Measurements from ENCODE around the gene CST7.
"Not testable (repeated sequence)": the region's sequence is repeated elsewhere in the genome, so short reads cannot be mapped to it uniquely, and the experiment has no call there.

Gene CST7

DNA sequence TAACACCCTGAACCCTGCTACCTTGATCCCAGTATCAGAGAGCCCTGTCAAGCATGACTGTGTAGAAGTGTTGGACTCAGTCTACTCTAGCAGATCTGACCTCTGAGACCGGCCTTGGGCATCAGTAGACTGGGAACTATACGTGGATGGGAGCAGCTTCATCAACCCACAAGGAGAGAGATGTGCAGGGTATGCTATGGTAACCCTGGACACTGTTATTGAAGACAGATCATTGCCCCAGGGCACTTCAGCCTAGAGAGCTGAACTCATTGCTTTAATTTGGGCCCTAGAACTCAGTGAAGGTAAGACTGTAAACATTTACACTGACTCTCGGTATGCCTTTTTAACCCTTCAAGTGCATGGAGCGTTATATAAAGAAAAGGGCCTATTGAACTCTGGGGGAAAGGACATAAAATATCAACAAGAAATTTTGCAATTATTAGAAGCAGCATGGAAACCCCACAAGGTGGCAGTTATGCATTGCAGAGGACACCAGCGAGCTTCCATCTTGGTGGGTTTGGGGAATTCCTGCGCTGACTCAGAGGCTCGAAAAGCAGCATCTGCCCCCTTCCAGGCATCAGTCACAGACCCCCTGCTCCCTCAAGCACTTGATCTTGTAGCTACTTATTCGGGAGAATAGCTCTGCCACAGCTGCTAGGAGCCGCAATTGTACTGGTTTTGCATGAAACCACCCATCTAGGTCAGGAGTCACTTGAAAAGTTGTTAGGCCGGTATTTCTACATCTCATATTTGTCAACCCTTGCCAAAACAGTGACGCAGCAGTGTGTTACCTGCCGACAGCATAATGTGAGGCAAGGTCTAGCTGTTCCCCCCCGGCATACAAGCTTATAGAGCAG is 19.0 kb upstream of the CST7 start:
- DNase-seq (ENCODE audit: low spot score), result not testable (repeated sequence)

DNA sequence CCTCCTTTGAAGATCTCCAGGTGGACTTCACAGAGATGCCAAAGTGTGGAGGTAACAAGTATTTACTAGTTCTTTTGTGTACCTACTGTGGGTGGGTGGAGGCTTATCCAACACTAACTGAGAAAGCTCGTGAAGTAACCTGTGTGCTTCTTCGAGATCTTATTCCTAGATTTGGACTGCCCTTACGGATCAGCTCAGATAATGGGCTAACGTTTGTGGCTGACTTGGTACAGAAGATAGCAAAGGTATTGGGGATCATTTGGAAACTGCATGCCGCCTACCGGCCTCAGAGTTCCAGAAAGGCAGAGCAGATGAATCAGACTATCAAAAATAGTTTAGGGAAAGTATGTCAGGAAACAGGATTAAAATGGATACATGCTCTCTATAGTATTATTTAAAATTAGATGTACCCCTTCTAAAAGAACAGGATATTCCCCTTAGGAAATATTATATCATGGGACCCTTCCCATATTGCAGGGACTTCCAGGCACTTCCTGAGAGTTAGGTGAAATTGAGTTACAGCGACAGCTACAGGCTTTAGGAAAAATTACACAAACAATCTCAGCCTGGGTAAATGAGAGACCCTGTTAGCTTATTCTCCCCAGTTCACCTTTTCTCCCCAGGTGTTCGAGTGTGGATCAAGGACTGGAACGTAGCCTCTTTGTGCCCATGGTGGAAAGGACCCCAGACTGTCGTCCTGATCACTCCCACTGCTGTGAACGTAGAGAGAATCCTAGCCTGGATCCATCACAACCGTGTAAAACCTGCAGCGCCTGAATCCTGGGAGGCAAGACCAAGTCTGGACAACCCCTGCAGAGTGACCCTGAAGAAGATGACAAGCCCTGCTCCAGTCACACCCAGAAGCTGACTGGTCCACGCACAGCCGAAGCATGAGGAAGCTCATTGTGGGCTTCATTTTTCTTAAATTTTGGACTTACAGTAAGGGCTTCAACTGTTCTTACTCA is 18.1 kb upstream of the CST7 start:
- DNase-seq (ENCODE audit: low spot score), result not testable (repeated sequence)

DNA sequence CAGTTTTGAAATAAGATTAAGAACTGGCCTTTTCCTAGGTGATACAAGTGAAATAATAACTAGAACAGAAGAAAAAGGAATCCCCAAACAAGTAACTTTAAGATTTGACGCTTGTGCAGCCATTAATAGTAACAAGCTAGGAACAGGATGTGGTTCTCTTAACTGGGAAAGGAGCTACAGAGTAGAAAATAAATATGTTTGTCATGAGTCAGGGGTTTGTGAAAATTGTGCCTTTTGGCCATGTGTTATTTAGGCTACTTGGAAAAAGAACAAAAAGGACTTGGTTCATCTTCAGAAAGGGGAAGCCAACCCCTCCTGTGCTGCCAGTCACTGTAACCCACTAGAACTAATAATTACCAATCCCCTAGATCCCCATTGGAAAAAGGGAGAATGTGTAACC is 17.2 kb upstream of the CST7 start:
- not testable (repeated sequence) for DNase-seq (ENCODE audit: low spot score)

DNA sequence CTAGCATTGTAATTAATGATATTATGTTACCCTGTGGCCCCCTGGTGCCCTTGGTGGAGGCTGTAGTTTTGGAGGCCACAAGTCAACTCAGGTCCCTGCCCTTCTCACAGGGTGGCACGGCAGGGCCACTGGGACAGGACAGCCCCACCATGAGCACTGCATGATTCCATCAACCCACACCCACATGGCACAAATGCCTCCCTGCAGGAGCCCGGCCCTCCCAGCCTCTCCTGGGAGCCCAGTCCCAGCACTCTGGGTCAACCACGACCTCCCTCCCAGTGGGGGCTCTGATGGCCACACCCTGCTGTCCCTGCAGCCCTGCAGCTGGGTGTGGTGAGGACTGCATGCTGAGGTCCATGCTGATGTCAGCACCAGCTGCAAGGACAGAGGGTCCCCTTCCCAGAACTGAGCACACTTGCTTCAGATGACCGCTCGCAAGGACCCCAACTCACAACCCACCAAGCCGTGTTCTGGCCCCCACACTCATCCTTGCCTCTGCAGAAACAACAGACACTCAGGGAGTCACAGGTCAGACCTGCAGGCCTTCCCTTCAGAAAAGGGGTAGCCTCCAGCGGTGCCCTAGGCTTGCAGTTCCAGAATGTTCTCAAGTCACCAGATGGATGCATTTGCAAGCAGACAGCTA is 15.7 kb upstream of the CST7 start:
- no peak for DNase-seq (ENCODE audit: low spot score)

DNA sequence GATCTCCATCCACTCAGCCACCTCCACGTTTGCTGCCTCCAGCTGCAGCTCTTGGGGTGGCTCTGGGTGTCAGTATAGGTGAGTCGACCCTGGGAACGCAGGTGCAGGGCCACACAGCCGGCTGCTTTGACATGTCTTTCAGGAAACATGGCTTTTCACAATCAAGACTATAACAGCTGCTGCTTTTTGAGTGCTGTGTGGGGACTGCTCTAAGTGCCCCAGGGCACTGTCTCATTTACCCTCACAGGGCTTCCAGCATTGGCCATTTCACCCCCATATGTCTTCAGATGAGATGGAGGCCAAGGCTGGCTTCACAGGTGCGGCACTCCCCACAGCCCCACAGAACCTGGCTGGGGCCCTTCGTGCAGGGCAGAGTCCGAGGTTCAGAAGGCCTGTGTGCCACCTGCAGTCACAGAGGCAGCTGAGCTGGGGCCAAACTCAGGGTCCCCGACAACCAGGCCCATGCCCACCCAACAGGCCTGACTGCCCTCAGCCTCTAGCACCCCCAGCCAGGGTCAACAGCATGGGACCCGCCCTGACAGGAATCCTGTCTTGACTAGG is 14.9 kb upstream of the CST7 start:
- DNase-seq (ENCODE audit: low spot score), result no peak

DNA sequence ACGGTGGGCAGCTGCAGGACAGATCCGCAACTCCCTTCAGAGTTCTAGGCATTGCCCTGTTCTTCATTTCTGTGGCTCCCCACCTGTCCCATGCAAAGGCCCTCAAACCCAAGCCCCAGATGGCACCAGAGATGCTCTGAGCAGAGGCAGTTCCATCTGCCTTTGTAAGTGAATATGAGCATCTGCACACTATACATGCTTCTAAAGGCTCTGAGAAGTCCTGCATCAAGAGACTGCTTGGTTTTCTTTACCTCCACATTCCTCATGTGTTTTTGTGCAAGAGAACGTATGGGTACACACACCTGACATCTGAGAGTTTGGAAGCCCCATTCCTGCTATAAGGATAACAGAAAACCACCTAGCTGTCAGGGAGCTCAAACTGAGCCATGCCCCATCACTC is 14.4 kb upstream of the CST7 start:
- DNase-seq (ENCODE audit: low spot score), result no peak

DNA sequence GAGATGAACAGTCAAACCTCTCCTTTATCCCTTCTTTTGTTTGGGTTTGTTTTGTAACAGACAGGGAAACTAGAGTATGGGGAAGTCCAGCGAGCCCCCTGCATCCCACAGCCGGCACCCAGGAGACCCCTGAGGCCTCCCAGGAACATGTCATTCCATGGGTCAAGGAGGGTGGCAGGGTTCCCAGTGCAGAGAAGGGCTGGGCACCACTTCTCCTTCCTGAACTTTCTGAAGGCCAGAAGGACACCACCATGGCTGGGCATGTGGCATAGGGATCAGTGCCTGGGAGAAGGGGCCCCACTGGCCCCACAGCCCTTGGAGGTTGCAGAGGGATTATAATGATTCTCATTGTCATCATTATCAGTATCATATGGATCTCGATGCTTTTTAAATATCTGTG is 13.9 kb upstream of the CST7 start:
- no peak for DNase-seq (ENCODE audit: low spot score)

DNA sequence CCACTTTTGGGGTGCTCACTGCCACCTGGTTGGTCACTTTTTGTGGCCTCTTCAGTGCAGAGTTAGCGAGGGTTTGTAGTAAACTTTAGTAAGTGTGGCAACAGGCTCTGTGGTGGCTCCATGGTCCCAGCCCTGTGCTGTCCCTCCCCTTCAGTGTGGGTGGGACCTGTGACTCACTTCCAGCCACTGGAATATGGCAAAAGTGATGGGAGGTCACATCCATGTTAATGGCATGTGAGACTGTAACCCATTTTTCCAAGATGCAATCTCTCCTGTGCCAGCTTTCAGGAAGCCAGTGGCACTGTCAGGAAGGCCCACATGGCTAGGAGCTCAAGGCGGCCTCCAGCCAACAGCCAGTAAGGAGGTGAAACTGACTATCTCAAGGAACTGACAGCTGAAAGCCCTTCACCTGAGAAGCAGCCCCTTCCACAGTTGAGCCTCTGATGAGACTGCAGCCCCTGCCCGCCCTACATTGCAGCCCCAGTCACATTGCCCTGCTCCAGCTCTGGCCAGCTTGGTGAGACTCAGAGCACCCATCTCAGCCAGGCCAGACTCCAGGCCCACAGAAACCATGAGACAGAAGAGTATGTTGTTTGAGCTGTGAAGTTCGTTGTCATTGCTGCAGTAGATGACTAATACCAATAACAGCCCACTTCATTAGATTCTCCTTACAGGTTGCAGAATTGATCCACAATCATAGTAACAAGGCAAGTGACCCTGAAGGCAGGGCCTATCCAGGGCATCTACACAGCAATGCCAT is 13.1 kb upstream of the CST7 start:
- DNase-seq (ENCODE audit: low spot score), result no peak

DNA sequence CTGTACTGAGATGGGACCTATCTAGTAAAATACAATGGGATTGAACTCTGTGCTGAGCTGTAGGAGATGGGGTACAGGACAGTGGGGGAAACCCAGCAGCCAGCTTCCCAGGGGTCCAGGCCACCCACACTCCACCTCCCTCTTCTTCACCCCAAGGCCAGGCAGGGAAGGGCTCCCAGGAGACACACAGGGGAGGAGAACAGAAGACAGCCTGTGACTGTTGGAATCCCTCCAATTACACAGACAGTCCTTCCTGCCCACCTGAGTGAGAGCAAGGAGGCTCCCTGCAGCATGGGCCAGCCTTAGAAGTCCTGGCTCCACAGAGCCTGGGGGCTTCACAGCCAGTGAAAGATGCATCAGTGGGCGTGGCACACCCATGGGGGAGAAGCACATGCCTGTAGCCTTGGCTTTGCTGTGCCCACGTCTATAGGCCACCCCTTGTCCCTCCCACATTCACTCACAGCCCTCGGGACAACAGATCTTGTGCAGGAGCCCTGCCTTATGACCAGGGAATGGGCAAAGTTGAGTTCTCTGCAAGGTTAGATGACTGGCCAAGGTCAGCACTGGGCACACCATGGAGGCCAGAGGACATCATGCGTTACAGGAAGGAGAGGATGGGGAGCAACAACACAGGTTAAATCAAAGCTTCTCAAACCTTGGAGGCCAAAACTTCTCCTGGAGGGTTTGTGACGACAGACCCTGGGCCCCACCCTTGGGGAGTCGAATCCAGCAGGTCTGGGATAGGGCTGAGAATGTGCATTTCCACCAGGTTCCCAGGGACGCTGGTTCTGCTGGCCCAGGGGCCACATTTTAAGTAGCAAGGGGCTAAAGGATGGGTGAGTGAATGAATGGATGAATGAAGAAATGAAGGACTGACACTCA is 12.3 kb upstream of the CST7 start:
- no peak for DNase-seq (ENCODE audit: low spot score)

DNA sequence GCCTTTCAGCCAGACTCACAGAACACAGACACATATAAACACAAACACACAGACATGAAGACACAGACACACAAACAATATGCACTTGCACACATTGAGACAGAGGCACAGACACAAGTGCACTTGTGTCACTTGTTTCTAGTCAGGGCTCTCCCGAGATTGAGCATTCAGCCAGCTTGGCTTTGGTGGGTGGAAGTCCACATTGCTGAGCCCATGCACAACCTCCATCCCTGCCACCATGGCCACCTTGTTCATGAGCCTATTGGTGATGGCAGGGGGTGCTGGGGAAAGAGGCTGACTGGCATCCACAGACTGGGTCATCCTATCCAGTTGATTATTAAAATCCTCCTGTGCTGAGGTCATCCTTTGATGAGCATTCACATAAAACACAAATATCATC is 11.5 kb upstream of the CST7 start:
- DNase-seq (ENCODE audit: low spot score), result no peak

DNA sequence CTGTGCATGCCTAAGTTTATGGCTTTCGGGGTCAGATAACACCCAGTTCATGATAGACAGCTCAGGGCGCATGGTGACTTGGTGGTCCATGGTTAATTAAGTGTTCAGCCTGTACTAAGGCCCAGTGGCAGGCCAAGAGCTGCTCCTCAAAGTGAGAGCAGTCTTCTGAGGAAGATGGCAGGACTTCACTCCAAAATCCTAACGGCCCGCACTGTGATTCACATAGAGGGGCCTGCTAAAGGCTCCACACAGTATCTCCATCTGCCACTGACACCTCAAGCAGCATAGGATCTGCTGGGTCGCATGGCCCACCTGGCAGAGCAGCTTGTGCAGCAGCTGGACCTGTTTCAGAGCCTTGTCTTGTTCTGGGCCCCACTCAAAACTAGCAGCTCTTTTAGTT is 10.6 kb upstream of the CST7 start:
- DNase-seq (ENCODE audit: low spot score), result no peak

DNA sequence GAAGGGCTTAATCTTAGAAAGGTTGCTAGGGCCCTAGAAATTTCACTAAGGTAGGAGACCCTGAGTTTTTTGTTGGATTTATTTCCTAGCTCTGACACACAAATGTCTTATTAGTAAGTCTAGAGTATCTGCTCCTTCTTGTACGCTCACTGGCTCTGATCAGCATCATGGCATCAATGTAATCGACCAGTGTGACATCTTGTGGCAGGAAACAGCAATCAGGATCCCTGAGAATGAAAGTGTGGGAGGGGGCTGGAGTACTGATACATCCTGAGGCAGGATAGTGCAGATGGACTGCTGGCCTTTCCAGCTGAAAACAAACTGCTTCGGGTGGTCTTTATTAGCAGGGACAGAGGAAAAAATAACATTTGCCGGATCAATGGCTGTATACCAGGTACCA is 10.0 kb upstream of the CST7 start:
- DNase-seq (ENCODE audit: low spot score), result no peak

DNA sequence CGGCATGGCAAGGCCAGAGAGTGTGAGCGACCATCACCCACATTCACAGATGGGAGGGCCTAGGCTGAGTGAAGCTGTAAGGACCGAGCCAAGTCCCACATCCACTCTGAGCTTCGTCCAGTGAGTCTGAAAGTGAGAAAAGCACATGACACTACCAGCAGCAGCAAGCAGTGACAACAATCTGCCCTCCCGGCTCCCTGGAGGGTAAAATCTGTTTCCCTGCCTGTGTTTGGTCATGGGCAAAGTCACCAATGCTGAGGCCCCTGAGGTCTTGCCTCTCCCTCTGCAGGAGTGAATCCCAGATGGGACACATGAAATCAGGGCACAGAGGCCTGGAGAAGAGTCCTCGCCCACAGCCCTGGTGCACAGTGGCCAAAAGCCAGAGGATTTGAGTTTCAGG is 6.4 kb upstream of the CST7 start:
- DNase-seq (ENCODE audit: low spot score), result no peak

DNA sequence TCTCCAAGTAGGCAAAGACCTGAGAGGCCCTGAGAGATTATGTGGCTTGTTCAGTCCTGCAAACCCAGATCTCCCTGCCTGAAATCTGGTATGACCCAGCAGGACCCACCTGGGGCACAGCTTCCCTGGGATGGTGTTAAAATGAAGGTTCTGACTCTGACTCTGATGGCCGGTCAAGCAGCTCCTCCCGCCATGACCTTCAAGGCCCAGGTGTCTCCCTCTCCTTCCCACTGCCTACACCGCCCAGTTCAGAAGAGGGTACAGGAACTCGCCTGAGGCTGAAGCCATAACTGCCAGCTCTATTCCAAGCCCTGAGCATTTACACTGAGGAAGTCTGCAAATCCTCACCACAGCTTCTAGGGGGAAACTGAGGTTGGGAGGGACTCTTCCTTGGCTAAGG is 5.9 kb upstream of the CST7 start:
- no peak for DNase-seq (ENCODE audit: low spot score)

DNA sequence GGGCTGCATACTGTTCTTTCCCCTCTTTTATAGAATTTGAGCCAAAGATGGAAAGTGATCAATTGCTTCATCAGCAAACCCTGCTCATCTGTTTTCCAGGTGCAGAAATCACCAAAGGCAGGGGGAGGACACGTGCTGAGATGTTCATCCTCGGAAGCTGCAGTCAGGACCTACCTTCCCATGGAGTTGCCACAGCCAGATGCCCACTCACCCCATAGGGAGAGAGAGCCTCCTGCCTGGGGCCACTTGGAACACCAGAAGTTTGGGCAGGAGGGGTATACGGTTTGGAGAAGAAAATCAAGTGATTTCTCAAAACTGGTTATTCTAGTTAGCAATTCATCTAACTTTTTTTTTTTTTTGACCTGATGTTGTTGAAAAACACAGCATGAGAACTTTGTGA is 5.3 kb upstream of the CST7 start:
- DNase-seq (ENCODE audit: low spot score), result no peak

DNA sequence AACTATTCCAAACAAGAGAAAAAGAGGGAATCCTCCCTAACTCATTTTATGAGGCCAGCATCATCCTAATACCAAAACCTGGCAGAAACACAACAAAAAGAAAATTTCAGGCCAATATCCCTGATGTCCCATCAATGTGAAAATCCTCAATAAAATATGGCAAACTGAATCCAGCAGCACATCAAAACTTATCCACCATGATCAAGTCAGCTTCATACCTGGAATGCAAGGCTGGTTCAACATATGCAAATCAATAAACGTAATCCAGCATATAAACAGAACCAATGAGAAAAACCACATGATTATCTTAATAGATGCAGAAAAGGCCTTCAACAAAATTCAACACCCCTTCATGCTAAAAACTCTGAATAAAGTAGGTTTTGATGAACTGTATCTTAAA is 2.7 kb upstream of the CST7 start:
- not testable (repeated sequence) for DNase-seq (ENCODE audit: low spot score)

DNA sequence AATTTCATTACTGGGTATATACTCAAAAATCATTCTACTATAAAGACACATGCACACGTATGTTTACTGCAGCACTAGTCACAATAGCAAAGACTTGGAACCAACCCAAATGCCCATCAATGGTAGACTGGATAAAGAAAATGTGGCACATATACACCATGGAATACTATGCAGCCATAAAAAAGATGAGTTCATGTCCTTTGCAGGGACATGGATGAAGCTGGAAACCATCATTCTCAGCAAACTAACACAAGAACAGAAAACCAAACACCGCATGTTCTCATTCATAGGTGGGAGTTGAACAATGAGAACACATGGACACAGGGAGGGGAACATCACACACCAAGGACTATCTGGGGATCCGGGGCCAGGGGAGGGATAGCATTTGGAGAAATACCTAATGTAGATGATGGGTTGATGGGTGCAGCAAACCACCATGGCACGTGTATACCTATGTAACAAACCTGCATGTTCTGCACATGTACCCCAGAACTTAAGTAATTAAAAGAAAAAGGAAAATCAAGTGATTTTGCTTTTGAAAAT is 602 bp upstream of the CST7 start:
- DNase-seq (ENCODE audit: low spot score), result not testable (repeated sequence)

DNA sequence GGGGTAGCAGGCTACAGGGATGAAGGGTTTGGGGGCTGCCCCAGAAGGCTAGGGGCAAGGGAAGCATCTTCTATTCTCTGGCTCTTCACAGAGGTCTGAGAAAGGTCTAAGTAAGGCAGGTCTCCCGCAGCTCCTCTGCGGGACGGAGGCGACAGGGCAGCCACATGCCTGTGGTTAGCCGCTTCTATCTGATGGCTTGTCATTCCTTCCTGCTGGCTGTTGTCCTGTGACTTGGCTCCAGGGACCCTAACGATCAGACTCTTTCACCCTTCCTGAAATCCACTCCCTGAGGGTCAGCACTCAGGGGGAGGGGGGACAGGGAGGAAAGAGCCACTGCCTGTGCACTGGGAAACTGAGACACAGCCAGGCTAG is 673 bp downstream of the CST7 start:
- DNase-seq (ENCODE audit: low spot score), result no peak

DNA sequence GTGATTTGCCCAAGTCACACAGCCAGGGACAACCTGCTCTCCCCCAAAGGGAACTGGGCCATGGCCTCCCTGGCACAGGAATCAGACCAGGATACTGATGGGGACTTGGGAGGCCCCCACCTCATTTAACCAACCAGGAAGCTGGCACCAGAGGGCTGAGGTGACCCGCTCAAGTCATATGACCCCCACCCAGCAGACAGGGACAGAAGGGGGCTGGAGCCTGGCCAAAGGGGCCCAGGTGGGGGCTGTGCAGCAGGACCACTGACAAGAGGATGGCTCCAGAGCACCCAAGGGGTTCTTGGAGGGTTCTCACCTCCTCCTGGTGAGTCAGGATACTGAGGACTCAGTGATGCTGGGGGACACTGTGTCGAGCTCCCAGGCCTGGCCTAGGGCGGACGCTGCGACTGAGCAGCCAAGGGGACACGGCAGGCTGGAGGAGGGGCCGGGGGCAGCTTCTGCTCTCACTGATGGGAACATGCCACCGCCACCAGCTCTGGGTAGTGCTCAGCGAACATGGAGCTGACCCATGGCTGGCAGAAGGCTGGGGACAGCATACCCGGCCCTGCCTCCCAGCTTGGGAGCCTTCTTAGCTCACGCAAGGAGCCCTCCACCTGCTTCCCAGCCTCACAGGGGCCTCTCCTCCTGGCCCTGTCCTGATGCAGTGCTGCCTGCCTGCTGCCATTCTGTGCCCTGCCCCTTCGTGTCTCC is 1.2 kb downstream of the CST7 start:
- no peak for DNase-seq (ENCODE audit: low spot score)

Measured in iPS-NIHi11 (cell line).